HK-2 (cell line): ENCODE measurements around the gene CD37.
"Not testable (repeated sequence)": the region's sequence is repeated elsewhere in the genome, so short reads cannot be mapped to it uniquely, and the experiment has no call there.

Experiments
- DNase-seq: peaks from one replicate; pipeline ENCODE4 v3.0.0-alpha.2; 2018; ENCODE audit not compliant: unreplicated experiment

Gene CD37

DNA sequence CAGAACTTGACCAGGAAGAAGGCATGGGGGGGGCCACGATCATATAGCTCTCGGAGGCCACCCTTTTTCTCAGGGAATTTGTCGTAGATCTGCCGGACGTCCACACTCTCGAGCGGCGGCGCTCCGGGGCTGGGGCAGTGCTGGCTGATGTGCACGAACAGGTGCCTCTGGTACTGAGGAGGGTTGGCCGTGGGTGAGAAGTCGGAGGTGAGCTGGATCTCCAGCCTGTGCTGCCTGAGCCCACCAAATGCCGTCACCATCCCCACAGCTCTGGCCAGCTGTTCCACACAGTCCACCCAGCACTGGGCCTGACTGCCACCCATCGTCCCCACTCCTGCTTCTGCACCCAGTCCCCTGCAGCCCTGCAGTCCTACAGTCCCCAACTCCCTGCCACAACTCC lies 12.0 kb downstream of the CD37 start:
- no peak for DNase-seq

DNA sequence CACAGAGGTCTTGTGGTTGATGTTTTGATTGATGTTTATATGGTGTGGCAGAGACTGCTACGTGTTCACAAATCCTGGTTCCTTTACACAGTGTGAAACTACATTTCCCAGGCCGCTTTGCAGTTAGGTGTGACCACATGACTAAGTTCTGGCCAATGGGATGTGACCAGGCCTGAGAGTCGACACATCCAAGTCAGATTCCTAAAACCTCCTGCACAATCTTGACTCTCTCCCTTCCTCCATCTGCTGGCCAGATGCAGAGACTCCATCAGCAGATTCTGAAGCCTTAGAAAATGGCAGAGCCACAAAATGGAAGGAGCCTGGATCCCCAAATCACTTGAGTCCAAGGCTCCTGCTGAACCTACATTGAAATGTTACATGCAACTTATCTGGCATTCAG lies 12.6 kb downstream of the CD37 start:
- peak; percentile 27 for DNase-seq

DNA sequence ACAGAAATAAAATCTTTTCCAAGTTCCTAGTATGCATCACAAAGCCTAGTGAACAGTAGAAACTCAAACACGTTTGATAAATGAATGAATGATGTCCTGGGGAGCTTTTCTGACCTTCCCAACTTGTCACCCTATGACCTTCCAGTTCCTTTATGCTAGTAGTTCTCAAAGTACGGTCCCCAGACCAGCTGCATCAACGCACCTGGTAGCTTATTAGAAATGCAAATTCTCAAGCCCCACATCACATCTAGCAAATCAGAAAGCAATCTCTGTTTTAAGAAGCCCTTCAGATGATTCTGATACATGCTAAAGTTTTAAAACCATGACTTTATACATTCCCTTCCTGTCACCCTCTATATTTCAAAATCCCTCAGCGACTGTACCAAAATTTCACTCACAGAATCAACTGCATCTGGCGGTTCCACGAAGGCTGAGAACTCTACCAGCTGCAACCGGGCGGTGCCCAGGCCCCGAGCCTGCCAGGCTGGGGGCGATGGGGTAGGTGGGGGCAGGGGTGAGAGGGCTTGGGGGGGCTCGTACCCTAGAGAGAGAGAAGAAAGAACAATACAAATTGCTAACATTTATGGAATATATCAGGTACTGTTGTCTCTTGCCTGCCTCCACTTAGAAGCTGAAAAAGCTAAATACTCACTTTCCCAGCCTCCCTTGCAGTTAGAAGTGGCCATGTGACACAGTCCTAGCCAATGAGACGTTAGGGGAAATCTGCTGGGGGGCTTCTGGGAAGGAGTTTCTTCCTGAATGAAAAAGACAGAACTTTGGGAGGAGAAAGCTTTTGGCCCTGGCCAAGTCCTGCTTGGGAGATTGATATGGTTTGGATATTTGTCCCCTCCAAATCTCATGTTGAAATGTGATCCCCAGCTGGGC lies 13.3 kb downstream of the CD37 start:
- no peak for DNase-seq

DNA sequence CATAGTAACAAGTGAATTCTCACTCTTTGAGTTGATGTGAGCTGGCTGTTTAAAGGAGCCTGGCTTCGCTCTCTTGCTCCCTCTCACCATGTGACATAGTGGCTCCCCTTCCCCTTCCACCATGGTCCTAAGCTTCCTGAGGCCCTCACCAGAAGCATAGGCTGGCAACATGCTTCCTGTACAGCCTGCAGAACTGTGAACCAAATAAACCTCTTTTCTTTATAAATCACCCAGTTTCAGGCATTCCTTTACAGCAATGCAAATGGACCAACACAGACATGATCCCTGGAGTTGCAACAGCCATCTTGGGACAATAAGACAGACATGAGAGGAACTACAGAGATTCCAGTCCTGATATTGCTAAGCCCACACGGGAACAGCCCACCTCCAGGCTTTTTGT lies 14.4 kb downstream of the CD37 start:
- DNase-seq, result no peak

DNA sequence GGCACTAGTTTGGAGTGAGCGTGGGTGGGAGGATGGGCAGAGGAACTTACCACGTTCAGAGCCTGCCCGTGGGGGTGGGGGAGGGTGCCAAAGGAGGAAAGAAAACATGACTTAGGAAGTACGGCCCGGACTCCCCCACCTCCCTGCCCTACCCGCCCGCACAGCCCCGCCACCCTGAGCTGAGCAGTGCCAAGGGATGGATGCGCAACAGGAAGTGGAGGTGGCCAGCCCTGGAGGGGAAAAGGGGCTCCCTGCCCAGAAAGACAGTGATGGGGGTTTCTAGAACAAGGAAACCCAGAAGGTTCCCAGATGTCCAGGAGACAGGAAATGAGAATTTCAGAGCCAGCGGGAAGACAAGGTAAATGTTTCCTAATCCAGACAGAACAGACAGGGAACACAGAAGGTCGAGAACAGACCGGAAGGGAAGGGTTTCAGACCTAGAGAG lies 20.7 kb downstream of the CD37 start:
- DNase-seq, result no peak

DNA sequence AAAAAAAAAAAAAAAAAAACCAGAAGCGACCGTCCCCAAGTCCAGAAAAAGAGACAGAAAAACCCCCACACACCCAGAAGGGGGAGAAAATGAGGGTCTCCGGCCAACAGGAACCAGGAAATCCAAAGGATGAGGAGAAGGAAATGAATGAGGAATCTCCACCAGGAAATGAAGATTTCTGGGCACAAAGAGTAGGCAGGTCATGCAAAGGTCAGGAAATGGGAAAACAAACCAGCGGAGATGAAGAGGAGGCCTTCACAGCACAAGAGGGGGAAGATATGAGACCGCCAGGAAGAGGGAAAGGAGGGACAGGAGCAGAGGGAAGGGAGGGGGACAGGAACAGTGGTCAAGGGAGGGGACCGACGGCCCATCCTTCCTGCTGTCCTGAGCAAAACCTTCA lies 21.2 kb downstream of the CD37 start:
- DNase-seq, result no peak

DNA sequence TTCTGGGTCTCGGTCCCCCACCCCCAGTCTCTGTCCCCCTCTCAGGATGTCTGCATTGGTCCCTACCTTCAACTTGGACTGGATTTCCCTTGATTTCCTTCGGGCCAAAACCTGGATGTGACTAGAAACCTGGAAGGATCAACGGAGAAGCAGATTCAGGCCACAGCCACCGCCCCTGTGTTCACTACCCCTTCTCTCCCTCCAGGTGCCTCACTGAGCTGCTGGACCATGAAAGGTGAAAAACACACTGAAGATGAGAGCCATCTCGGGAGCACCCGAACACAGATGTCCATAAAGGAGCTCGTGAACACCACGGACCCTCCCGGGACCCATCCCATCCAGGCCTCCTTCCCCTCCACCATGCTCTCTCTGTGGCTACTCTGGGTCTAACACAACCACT lies 22.0 kb downstream of the CD37 start:
- no peak for DNase-seq

DNA sequence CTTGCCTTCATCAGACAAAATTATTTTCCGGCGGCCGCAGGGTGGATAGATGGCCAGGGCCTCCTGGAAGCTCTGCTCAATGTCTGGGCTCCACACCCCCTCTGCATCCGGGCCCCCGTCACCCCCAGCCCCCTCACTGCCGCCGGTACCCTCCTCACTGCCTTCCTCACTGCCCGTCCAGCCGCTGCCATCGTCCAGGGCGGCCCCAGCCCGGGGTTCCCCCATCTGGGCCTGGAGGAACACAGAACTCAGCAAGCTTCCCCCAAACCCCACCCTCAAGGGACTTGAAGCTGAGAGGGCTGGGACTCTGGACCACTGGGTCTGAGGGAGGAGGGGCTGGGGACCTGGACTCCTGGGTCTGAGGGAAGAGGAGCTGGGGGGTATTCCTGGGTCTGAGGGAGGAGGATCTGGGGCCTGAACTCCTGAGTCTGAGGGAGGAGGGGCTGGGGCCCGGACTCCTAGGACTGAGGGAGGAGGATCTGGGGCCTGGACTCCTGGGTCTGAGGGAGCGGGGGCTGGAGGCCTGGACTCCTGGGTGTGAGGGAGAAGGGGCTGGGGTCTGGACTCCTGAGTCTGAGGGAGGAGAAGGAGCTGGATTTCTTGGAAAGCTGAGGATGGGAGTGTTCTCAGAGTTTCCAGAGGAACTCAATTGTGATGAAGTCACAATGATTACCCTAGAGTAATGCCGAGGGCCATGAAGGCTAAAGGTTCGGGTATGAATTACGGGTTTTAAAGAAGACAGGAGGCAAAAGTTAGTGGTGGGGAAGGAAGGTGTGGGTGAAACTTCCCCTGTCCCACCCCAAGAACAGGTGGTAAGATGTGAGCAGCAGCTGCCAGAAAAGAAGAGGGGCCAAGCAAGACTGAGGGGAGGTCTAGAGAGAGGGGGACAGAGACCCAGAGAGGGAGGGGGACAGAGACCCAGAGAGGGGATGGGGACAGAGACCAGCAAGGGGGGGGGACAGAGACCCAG lies 24.9 kb downstream of the CD37 start:
- no peak for DNase-seq

DNA sequence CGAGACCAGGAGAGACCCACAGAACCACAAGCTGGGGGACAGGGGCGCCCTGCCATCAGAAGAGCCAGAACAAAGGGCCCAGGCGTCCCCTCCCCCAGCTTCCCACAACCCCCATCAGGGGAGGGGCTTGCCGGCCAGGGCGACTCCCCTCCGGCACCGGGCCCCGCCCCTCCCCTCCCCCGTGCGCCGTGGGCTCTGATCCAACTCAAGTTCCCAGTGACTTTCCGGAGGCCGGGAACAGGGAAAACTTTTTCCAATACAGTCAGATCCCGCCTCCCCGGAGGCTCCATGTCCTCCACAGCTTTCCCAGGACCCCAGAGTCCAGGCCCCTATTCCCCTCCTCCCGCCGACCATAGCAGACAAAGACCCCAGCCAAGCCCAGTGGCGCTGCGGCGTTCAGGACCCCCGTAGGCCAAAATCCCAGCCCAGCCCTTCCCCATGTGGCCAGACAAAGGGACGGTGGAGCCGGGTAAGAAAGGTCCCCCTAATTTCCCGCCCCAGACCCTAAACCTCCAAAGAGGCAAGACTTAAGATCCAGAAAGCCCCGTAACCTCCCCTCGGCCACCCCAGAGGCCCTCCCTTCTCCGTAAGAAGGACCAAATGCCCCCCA lies 26.3 kb downstream of the CD37 start:
- peak; percentile 80 for DNase-seq

DNA sequence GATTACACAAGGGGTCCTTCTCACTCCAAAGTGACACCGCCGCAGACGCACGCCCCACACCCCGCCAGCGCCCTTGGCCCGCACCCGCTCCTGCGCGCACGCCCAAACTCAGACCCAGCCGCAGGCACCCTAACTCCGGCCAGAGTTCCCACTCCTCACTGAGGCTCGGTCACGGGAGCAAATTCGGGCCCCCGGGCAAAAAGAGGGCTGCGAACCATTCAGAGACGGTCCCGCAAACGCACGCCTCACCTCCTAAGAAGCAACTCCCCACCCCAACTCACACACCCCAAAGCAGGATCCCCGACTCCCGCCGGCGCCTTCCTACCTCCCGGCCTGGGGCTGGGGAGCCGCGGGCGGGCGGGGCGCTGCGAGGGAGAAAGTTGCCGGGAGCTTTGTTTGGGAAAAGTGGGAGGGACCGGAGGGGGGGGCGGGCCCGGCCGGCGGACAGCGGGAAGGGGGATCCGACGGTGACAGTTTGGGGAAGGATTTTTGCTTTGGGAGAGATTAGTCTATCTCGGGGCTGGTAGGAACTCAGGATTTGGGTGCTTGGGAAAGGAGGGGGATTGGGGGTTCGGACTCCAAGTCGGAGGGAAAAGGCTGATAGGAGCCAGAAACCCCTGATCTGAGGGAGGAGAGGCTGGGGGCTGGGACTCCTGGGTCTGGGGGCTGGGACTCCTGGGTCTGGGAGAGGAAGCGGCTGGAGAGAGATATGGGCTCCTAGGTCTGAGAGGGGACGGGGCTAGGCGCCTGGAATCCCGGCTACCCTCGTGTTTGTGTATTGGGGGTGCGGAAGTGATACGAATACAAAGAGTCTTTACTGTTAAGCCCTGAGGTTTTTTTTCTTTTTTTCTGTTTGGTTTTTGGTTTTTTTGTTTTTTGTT lies 27.1 kb downstream of the CD37 start, which contains the start of gene TEAD2:
TSS of gene TEAD2 (minus strand) at position 369 of the 881 bp plus-strand sequence. CDS start 2,341 bp downstream, outside the sequence.
- peak; percentile 78 for DNase-seq

DNA sequence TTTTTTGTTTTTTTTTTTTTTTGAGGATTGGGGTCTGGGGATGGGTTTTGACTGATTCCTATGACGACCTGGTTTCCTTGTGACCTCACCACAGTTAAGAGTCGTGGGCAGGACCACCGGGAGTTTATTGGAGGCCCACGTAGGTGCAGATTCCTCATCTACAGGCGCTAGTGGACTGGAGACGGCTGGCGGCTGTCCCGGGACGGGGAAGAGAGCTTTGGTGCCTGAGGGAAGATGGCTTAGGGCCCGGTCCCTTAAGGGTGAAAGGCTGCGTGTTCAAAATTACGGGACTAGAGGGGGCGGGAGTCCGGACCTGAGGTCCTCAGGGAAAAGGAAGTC lies 27.7 kb downstream of the CD37 start:
- DNase-seq, result no peak

DNA sequence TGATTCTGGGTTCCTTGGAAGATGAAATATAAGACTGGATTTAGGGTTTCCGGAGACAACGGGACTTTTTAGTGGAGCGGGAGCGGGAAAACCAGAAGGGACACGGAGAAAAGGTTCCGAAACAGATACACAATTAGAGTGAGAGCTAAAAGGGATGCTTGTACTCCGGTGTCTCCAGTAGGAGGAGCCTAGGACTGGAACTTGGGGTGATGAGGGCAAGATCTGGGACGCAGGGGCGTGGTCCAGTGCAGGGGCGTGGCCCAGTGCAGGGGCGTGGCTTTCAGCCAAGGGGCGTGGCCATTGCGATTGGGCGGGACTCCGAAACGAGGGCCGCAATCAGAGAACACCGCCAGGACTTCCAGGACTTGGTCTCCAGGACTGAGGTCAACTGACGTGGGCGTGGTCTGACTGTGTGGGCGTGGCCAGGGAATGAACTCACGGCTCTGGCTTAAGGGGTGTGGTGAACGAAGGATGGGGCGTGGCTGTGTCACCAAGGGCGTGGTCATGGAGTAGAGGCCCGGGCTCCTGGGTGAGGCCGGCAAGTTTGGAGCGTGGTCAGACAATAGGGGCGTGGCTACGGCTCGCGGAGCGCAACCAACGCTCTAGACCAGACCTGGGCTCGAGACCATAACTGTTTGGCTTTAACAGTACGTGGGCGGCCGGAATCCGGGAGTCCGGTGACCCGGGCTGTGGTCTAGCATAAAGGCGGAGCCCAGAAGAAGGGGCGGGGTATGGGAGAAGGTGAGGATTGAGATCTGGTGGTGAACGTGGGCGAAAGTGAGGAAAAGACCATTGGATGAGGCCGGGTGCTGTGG lies 28.3 kb downstream of the CD37 start, which contains the start of gene DKKL1:
TSS of gene DKKL1 (plus strand) at position 610 of the 815 bp plus-strand sequence. CDS start at position 732, 122 bp downstream.
- DNase-seq, result peak; percentile 100

DNA sequence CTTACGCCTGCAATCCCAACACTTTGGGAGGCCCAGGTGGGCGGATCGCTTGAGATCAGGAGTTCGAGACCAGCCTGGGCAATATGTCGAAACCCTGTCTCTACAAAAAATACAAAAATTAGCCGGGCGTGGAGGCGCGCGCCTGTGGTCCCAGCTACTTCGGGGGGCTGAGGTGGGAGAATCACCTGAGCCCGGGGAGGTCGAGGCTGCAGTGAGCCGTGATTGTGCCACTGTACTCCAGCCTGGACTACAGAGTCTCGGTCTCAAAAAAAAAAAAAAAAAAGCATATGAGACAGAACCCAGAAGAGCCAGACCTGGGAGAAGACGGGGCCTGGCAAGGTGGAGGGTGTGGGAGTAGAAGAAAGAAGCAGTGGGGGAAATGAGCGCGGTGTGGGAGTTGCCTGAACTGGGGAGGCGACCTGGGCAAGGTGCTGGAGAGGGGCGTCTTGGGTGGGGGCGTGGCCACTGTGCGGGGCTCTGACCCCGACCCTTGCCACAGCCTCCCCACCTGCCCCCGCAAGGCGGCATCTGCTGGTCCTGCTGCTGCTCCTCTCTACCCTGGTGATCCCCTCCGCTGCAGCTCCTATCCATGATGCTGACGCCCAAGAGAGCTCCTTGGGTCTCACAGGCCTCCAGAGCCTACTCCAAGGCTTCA lies 29.0 kb downstream of the CD37 start:
- no peak for DNase-seq

DNA sequence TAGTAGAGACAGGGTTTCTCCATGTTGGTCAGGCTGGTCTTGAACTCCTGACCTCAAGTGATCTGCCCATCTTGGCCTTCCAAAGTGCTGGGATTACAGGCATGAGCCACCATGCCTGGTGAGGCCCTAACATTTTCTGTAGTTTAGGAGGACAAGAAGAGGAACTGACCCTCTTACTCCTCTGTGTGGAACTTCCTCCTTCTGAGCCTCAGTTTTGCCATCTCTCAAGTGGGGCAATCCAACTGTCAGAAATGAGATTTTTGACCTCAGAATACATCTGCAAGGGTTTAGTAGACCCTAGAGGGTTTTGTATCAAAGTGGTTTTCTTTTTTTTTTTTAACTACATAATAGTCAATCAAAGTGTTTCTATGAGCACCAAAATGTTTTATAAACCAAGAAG lies 30.9 kb downstream of the CD37 start:
- no peak for DNase-seq

DNA sequence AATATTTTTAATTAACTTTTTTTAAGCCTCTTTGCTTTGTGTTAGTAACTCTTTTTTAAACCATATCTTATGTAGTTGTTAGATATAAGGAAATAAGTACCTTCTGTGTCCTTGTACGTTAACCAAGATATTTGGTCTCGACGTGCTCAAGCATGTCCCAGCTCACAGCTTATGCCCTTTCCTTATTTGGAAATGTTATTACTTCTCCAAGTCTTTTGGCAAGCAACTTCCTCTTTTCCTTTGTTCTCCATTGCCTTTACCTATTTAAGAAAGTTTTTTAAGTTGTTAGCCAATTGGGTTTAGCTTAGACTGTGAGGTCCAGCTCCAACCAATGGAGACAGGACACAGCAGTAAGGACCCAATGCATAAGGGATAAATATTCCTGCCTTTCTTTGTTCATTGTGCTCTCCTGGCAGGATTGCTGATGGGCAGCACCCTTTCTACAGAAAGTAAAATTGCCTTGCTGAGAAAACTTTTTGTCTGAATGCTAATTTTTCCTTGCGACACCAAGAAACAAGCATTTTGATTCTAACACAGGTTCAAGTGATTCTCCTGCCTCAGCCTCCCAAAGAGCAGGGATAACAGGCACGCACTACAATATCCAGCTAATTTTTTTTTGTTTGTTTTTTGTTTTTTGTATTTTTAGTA lies 33.6 kb downstream of the CD37 start:
- DNase-seq, result no peak

DNA sequence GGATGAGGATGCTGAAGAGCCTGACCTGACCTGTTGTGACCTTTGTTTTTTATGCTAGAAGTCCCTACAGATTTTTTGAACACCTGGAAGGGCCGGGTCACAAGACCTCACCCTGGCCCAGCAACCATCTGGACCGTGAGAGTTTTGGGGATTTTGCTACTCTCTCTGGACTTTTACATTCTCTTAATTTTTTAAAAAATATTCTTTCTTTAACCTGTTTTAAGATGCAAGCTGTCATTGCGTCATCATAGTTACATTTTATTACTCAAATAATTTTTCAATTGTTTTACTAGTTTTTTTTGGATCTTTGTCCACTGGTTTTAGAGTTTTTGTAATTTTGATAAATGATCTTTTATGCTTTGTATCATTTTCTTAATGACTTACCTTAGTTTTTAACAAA lies 36.0 kb downstream of the CD37 start:
- no peak for DNase-seq

DNA sequence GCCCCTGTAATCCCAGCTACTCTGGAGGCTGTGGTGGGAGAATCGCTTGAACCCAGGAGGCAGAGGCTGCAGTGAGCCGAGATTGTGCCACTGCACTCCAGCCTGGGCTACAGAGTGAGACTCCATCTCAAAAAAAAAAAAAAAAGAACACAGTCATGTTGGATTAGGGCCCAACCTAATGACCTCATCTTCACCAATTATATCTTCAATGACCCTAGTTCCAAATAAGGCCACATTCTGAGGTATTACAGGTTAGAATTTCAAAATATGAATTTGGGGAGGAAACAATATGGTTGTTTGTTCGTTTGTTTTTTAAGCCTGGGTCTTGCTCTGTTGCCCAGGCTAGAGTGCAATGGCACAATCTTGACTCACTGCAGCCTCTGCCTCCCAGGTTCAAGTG lies 38.0 kb downstream of the CD37 start:
- DNase-seq, result not testable (repeated sequence)

DNA sequence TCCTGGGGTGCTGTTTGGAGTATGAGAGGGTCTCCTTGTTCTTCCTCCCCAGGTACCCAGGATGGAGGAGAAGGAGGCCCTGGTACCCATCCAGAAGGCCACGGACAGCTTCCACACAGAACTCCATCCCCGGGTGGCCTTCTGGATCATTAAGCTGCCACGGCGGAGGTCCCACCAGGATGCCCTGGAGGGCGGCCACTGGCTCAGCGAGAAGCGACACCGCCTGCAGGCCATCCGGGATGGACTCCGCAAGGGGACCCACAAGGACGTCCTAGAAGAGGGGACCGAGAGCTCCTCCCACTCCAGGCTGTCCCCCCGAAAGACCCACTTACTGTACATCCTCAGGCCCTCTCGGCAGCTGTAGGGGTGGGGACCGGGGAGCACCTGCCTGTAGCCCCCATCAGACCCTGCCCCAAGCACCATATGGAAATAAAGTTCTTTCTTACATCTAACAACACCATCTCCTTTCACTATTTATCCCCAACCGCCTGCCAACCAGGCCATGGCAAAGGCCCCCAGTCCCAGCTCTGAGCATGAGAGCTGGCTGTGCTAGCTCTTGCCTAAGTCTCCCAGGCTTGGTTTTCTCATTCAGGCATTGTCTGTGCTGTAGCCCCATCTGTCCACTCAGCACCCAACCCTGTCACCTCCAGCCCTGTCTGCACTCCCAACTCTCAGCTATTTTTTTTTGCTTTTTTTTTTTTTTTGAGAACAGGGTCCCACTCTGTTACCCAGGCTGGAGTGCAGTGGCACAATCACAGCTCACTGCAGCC lies 39.6 kb downstream of the CD37 start:
- DNase-seq, result no peak
